Parathyroid adenoma (tissue), 2 donors: ENCODE results near the gene MIB1.

Experiments
- H2AFZ ChIP-seq: fragments of 300-600 bp; sonication (generic); one replicate; pipeline ENCODE4 v1.7.0; 2017; ENCODE audit warnings: antibody characterized with exemption, mild to moderate bottlenecking
- H3K27ac ChIP-seq: fragments of 300-600 bp; sonication (generic); one replicate; pipeline ENCODE4 v1.7.0; 2017
- H3K27me3 ChIP-seq: fragments of 300-600 bp; sonication (generic); one replicate; pipeline ENCODE4 v1.7.0; 2017; ENCODE audit warnings: low read length; ENCODE audit not compliant: control insufficient read depth, insufficient read depth
- H3K36me3 ChIP-seq: fragments of 300-600 bp; sonication (generic); one replicate; pipeline ENCODE4 v1.7.0; 2017; ENCODE audit warnings: low read length; ENCODE audit not compliant: control insufficient read depth, insufficient read depth
- H3K4me1 ChIP-seq: fragments of 300-600 bp; sonication (generic); one replicate; pipeline ENCODE4 v1.7.0; 2017; ENCODE audit warnings: control low read depth
- H3K4me2 ChIP-seq: fragments of 300-600 bp; sonication (generic); one replicate; pipeline ENCODE4 v1.7.0; 2017; ENCODE audit warnings: low read length
- H3K4me3 ChIP-seq: fragments of 300-600 bp; sonication (generic); one replicate; pipeline ENCODE4 v1.7.0; 2017; ENCODE audit warnings: low read depth, low read length
- H3K79me2 ChIP-seq: fragments of 300-600 bp; sonication (generic); one replicate; pipeline ENCODE4 v1.7.0; 2017; ENCODE audit warnings: control low read depth
- H3K9ac ChIP-seq: fragments of 300-600 bp; sonication (generic); one replicate; pipeline ENCODE4 v1.7.0; 2017; ENCODE audit warnings: mild to moderate bottlenecking
- H3K9me3 ChIP-seq: fragments of 300-600 bp; sonication (generic); one replicate; pipeline ENCODE4 v1.7.0; 2017; ENCODE audit warnings: low read length; ENCODE audit not compliant: control insufficient read depth
- TF ChIP-seq, protein P1 (sequence below): fragments of 300-600 bp; sonication (generic); IDR thresholded peaks from one replicate; pipeline ENCODE4 v1.7.0; 2017; ENCODE audit warnings: antibody characterized with exemption, mild to moderate bottlenecking
- donor health status: primary hyperparathyroidism.

Gene MIB1

DNA sequence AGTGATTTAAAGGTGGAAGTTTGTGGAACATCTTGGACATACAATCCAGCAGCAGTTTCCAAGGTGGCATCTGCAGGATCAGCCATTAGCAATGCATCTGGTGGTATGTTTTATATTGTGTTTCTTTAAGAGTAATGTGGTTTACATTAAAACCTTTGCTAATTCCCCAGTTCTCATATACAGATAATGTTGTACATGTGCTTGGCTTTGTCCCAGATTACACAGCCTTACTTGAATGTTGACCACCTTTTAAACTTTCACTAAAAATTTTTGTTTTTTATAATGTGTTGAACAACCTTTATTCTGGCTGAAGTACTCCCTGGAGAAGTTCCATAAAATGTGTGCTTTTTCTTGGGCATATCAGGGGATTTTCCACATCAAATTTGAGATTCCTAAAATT, 57.5 kb downstream of the MIB1 start:
- Histone ChIP-seq H3K36me3 (no peaks in the 10 kb centered on the region), H3K4me3 (no peak overlapping the region), H3K4me1 (no peaks in the 10 kb centered on the region), H3K79me2 (no peaks in the 10 kb centered on the region), H3K9ac (no peak overlapping the region), H2AFZ (no peak overlapping the region), H3K27ac (no peak overlapping the region), H3K4me2 (no peak overlapping the region), H3K9me3 (no peaks in the 10 kb centered on the region), H3K27me3 (no peaks in the 10 kb centered on the region)
- TF ChIP-seq, protein P1, sequence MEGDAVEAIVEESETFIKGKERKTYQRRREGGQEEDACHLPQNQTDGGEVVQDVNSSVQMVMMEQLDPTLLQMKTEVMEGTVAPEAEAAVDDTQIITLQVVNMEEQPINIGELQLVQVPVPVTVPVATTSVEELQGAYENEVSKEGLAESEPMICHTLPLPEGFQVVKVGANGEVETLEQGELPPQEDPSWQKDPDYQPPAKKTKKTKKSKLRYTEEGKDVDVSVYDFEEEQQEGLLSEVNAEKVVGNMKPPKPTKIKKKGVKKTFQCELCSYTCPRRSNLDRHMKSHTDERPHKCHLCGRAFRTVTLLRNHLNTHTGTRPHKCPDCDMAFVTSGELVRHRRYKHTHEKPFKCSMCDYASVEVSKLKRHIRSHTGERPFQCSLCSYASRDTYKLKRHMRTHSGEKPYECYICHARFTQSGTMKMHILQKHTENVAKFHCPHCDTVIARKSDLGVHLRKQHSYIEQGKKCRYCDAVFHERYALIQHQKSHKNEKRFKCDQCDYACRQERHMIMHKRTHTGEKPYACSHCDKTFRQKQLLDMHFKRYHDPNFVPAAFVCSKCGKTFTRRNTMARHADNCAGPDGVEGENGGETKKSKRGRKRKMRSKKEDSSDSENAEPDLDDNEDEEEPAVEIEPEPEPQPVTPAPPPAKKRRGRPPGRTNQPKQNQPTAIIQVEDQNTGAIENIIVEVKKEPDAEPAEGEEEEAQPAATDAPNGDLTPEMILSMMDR = no peak

DNA sequence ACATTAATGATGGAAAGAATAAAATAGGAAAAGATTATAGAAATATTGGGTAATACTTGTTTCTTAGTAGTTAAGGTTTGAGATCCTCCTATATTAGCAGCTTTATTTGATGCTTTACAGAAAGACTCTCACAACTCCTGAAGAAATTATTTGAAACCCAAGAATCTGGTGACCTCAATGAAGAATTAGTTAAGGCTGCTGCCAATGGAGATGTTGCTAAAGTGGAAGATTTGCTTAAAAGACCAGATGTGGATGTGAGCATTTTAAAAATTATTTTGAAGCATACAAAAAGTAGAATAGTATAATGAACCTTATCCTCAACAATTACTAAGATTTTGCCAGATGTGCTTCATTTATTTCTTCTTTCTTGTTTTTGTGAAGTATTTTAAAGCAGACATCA, 59.1 kb downstream of the MIB1 start:
- TF ChIP-seq, protein P1 = no peak
- Histone ChIP-seq H3K27me3 (no peaks in the 10 kb centered on the region), H3K4me1 (no peaks in the 10 kb centered on the region), H3K4me3 (no peak overlapping the region), H3K27ac (no peak overlapping the region), H3K79me2 (no peaks in the 10 kb centered on the region), H3K4me2 (no peak overlapping the region), H2AFZ (no peak overlapping the region), H3K9ac (no peak overlapping the region), H3K36me3 (no peaks in the 10 kb centered on the region), H3K9me3 (no peaks in the 10 kb centered on the region)

DNA sequence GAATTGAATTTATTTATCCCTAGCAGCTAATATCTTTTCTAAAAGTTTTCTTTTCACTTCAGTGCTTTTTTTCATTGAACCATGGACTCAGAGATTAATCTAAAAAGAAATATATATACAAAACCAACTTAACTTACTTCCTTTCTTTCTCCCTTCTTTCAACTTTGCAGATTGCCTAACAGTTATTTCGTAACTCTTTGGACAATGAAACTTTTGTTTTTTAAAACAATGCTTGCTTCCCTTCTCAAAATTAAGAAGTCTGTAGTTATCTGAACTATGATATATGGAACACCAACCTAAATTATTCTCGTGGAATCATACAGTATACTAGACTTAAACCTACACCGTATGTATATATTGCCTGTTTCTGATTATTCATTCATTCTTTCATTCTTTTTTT, 62.9 kb downstream of the MIB1 start:
- no peaks in the 10 kb centered on the region for H3K79me2 ChIP-seq
- H3K27ac ChIP-seq = no peak overlapping the region
- H3K4me2 ChIP-seq = no peak overlapping the region
- H3K9ac ChIP-seq = no peak overlapping the region
- H3K27me3 ChIP-seq = no peaks in the 10 kb centered on the region
- H3K4me1 ChIP-seq = no peaks in the 10 kb centered on the region
- H2AFZ ChIP-seq = no peak overlapping the region
- H3K36me3 ChIP-seq = no peaks in the 10 kb centered on the region
- TF ChIP-seq, protein P1 = no peak
- no peak overlapping the region for H3K4me3 ChIP-seq
- no peaks in the 10 kb centered on the region for H3K9me3 ChIP-seq

DNA sequence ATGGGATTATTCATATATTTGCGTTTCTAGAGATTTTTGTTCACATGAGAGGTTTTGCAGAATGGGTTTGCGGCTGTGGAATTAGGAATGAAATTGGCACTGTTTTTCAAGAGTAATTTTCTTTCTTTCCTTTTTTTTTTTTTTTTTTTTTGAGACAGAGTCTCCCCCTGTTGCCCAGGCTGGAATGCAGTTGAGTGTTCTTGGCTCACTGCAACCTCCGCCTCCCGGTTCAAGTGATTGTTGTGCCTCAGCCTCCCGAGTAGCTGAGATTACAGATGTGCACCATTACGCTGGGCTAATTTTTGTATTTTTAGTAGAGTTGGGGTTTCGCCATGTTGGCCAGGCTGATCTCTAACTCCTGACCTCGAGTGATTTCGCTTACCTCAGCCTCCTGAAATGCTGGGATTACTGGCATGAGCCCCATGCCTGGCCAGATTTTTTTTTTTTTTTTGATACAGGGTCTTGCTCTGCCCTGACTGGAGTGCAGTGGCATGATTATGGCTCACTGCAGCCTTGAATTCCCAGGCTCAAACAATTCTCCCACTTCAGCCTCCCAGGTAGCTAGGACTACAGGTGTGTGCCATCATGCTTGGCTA, 65.3 kb downstream of the MIB1 start:
- H3K27ac ChIP-seq = no peak overlapping the region
- H3K9ac ChIP-seq = no peak overlapping the region
- H3K4me2 ChIP-seq = no peak overlapping the region
- no peak overlapping the region for H3K4me3 ChIP-seq
- no peaks in the 10 kb centered on the region for H3K9me3 ChIP-seq
- TF ChIP-seq, protein P1 = no peak
- H3K4me1 ChIP-seq = no peaks in the 10 kb centered on the region
- no peaks in the 10 kb centered on the region for H3K79me2 ChIP-seq
- no peaks in the 10 kb centered on the region for H3K36me3 ChIP-seq
- H3K27me3 ChIP-seq = no peaks in the 10 kb centered on the region
- H2AFZ ChIP-seq = no peak overlapping the region

DNA sequence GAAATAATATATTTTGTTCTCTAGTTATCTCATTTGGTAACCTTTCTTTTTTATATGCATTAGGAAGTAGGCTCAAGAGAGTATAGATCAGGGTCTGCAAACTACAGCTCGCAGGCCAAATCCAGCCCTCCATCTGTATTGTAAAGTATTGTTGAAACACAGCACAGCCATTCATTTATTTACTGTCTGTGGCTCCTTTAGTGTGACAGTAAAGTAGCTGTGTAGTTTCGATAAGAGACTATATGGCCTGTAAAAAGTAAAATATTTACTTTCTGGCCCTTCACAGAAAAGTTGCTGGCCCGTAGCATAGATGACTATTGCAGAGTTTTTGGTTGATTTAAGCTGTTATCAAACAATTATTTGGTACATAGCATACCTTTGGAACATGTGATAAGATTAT, 67.6 kb downstream of the MIB1 start:
- H3K4me1 ChIP-seq = no peaks in the 10 kb centered on the region
- H3K36me3 ChIP-seq = no peaks in the 10 kb centered on the region

More for the DNA sequence above, 67.6 kb downstream of the MIB1 start:
- H3K9ac ChIP-seq = no peak overlapping the region
- H3K4me2 ChIP-seq = no peak overlapping the region
- no peaks in the 10 kb centered on the region for H3K9me3 ChIP-seq
- no peak overlapping the region for H3K4me3 ChIP-seq
- H3K27ac ChIP-seq = no peak overlapping the region
- H3K27me3 ChIP-seq = no peaks in the 10 kb centered on the region
- H2AFZ ChIP-seq = no peak overlapping the region
- H3K79me2 ChIP-seq = no peaks in the 10 kb centered on the region
- TF ChIP-seq, protein P1 = no peak
